CD14-positive monocyte (primary cell): ENCODE measurements around the gene PCNT. TPM values are rescaled to one million over a fixed set of nuclear protein-coding genes. Genes with fewer than 3 reads are reported as not detected.

Source experiments
- DNase-seq, 3 donors: peaks; one replicate each; pipeline ENCODE4 v3.0.0-alpha.2; 2011 to 2022
- H2AFZ ChIP-seq: 2 replicates; pipeline ENCODE4 v1.6.0; 2012; ENCODE audit warnings: mild to moderate bottlenecking, low read depth, low read length, inconsistent platforms; ENCODE audit not compliant: insufficient read depth, poor library complexity, severe bottlenecking
- H3K27ac ChIP-seq, 2 donors: 1 replicate in 1 of 2; 2 replicates in 1 of 2; pipeline ENCODE4 v1.5.1; 2012 to 2013; ENCODE audit warnings: low read length in 2 of 2, control low read depth in 1 of 2, inconsistent platforms in 1 of 2, low read depth in 1 of 2, mild to moderate bottlenecking in 1 of 2
- H3K27me3 ChIP-seq, 2 donors: one replicate each; pipeline versions ENCODE4 v1.6.0 to v1.6.1; 2011 to 2013; ENCODE audit warnings: low read length in 2 of 2; ENCODE audit not compliant: control insufficient read depth in 2 of 2, insufficient read depth in 2 of 2
- H3K36me3 ChIP-seq, 2 donors: replicated peaks in 1 of 2; 1 replicate in 1 of 2; 2 replicates in 1 of 2; pipeline versions ENCODE4 v1.5.1 to v1.6.1; 2012 to 2013; ENCODE audit warnings: low read length in 2 of 2, control low read depth in 1 of 2, inconsistent platforms in 1 of 2, mild to moderate bottlenecking in 1 of 2; ENCODE audit not compliant: insufficient read depth in 2 of 2, control insufficient read depth in 1 of 2
- H3K4me1 ChIP-seq, 2 donors: 1 replicate in 1 of 2; 2 replicates in 1 of 2; pipeline versions ENCODE4 v1.5.1 to v1.6.1; 2012 to 2013; ENCODE audit warnings: low read length in 2 of 2, control low read depth in 1 of 2, inconsistent platforms in 1 of 2, mild to moderate bottlenecking in 1 of 2, moderate library complexity in 1 of 2; ENCODE audit not compliant: insufficient read depth in 2 of 2, control insufficient read depth in 1 of 2
- H3K4me2 ChIP-seq: replicated peaks from 2 replicates; pipeline ENCODE3; 2012; ENCODE audit warnings: low read length, moderate library complexity, mild to moderate bottlenecking; ENCODE audit not compliant: poor library complexity, severe bottlenecking; ENCODE audit errors: extremely low read depth
- H3K4me3 ChIP-seq, 3 experiments: fragments of 200-600 bp in 1 of 3; sonication (generic) in 1 of 3; replicated peaks in 1 of 3; 1 replicate in 2 of 3; 2 replicates in 1 of 3; pipeline ENCODE4 v1.5.1; 2011 to 2013; ENCODE audit warnings: low read length in 3 of 3, mild to moderate bottlenecking in 3 of 3, control low read depth in 2 of 3, low read depth in 2 of 3, inconsistent platforms in 1 of 3, moderate library complexity in 1 of 3
- H3K79me2 ChIP-seq: 2 replicates; pipeline ENCODE4 v1.6.0; 2012; ENCODE audit warnings: mild to moderate bottlenecking, control low read depth, inconsistent platforms, low read length, moderate library complexity; ENCODE audit not compliant: insufficient read depth
- H3K9ac ChIP-seq: 2 replicates; pipeline ENCODE4 v1.6.0; 2017; ENCODE audit warnings: low read length, mild to moderate bottlenecking; ENCODE audit not compliant: insufficient read depth, poor library complexity, severe bottlenecking
- H3K9me3 ChIP-seq, 2 donors: replicated peaks in 1 of 2; 1 replicate in 1 of 2; 2 replicates in 1 of 2; pipeline versions ENCODE4 v1.5.1 to v1.6.1; 2012 to 2013; ENCODE audit warnings: low read length in 2 of 2, control low read depth in 1 of 2; ENCODE audit not compliant: control insufficient read depth in 1 of 2, insufficient read depth in 1 of 2
- H4K20me1 ChIP-seq: 2 replicates; pipeline ENCODE4 v1.6.0; 2012; ENCODE audit warnings: mild to moderate bottlenecking, low read length, control low read depth, moderate library complexity; ENCODE audit not compliant: insufficient read depth
- H3K27ac Mint-ChIP-seq, 7 donors: one replicate each; pipeline ENCODE4 v1.8.0; 2020; ENCODE audit warnings: mild to moderate bottlenecking in 7 of 7, mixed read lengths in 7 of 7, moderate library complexity in 6 of 7, inconsistent platforms in 2 of 7
- H3K27me3 Mint-ChIP-seq, 3 donors: one replicate each; pipeline ENCODE4 v1.8.0; 2021 to 2022; ENCODE audit warnings: low read depth in 3 of 3, mild to moderate bottlenecking in 3 of 3, mixed read lengths in 3 of 3, moderate library complexity in 3 of 3, inconsistent platforms in 1 of 3
- H3K36me3 Mint-ChIP-seq, 2 donors: one replicate each; pipeline ENCODE4 v1.8.0; 2020; ENCODE audit warnings: mixed read lengths in 2 of 2, inconsistent platforms in 1 of 2, mild to moderate bottlenecking in 1 of 2
- H3K4me1 Mint-ChIP-seq: one replicate; pipeline ENCODE4 v1.8.0; 2020; ENCODE audit warnings: mild to moderate bottlenecking, mixed read lengths
- H3K4me3 Mint-ChIP-seq, 2 donors: one replicate each; pipeline ENCODE4 v1.8.0; 2020; ENCODE audit warnings: mild to moderate bottlenecking in 2 of 2, mixed read lengths in 2 of 2, moderate library complexity in 1 of 2
- H3K9me3 Mint-ChIP-seq, 7 donors: one replicate each; pipeline ENCODE4 v1.8.0; 2020 to 2022; ENCODE audit warnings: mixed read lengths in 7 of 7, mild to moderate bottlenecking in 6 of 7, moderate library complexity in 6 of 7, inconsistent platforms in 2 of 7
- CTCF ChIP-seq: fragments of 200-600 bp; IDR thresholded peaks from one replicate; pipeline ENCODE4 v1.8.0; 2022; ENCODE audit warnings: antibody characterized with exemption, mild to moderate bottlenecking
- WGBS: methylation state at CpG from one replicate; pipeline ENCODE4 v1.1.5; 2013; ENCODE audit warnings: missing lambda C conversion rate; ENCODE audit not compliant: insufficient coverage; 5-methylcytosine and 5-hydroxymethylcytosine counted together
- intact Hi-C, 2 donors: fragments of 100-400 bp; cut with micrococcal nuclease; formaldehyde crosslinking; loops; one replicate each; pipeline versions ENCODE4 v1.15.0 to v1.15.1; 2023
- polyA plus RNA-seq, 3 donors: library from polyadenylated mRNA; depleted of rRNA in 1 of 3; unstranded in 2 of 3; stranded (reverse) in 1 of 3; fragments of 300-500 nt in 2 of 3; fragments of >200 nt in 1 of 3; fragmentation: Illumina TruSeq in 2 of 3; gene quantifications; 1 replicate in 2 of 3; 2 replicates in 1 of 3; pipeline ENCODE4 v1.2.3, GENCODE V29; 2012 to 2021

The PCNT gene
- polyA plus RNA-seq, 3 donors = 4.2 to 16.3 (median 5.1) TPM

- Histone ChIP-seq H2AFZ (peak overlapping the region; percentile 19), H3K79me2 (peaks cover under 1% of the 10 kb centered on the region), H3K4me1 (peaks cover 16 to 26% of the 10 kb centered on the region in 2 donors), H3K27me3 (peaks cover 0 to 19% of the 10 kb centered on the region in 2 donors), H4K20me1 (no peaks in the 10 kb centered on the region), H3K9ac (no peak overlapping the region), H3K36me3 (peaks cover 7 to 22% of the 10 kb centered on the region in 2 donors), H3K27ac (no peak overlapping the region), H3K4me3 (no peak overlapping the region), H3K4me2 (peak overlapping the region; percentile 67), H3K9me3 (peaks cover 7 to 11% of the 10 kb centered on the region in 2 donors)
- DNase-seq = no peak
- peak overlapping the region in 1 of 2 donors; percentile 51 for H3K4me3 Mint-ChIP-seq
- peaks cover 6 to 43% (median 18%) of the 10 kb centered on the region in 3 donors for H3K27me3 Mint-ChIP-seq
- H3K9me3 Mint-ChIP-seq = peaks cover 2 to 25% (median 16%) of the 10 kb centered on the region in 7 donors
- intact Hi-C loops = no loop called here
- H3K4me1 Mint-ChIP-seq = peaks cover 22% of the 10 kb centered on the region
- WGBS = 5% methylated on average over 3 of the region's 10 CpGs
- peak overlapping the region in 2 of 7 donors; percentile 30 to 46 for H3K27ac Mint-ChIP-seq
- TF ChIP-seq CTCF = no peak
- peaks cover 13 to 29% of the 10 kb centered on the region in 2 donors for H3K36me3 Mint-ChIP-seq
Measured at GRCh38 chr21:46294647-46295176, 29.2 kb upstream of the PCNT start.

- Mint-ChIP-seq H3K9me3 (peaks cover 2 to 25% (median 16%) of the 10 kb centered on the region in 7 donors), H3K4me3 (no peak overlapping the region), H3K27ac (peak overlapping the region in 1 of 7 donors; percentile 46), H3K36me3 (peaks cover 16 to 32% of the 10 kb centered on the region in 2 donors), H3K27me3 (peaks cover 6 to 43% (median 18%) of the 10 kb centered on the region in 3 donors), H3K4me1 (peaks cover 20% of the 10 kb centered on the region)
- Histone ChIP-seq H3K79me2 (no peaks in the 10 kb centered on the region), H3K27me3 (peaks cover 0 to 19% of the 10 kb centered on the region in 2 donors), H3K27ac (no peak overlapping the region), H3K4me1 (peaks cover 16 to 26% of the 10 kb centered on the region in 2 donors), H2AFZ (peak overlapping the region; percentile 72), H3K36me3 (peaks cover 8 to 27% of the 10 kb centered on the region in 2 donors), H4K20me1 (no peaks in the 10 kb centered on the region), H3K4me2 (peak overlapping the region; percentile 67), H3K4me3 (no peak overlapping the region), H3K9ac (no peak overlapping the region), H3K9me3 (peaks cover 7 to 11% of the 10 kb centered on the region in 2 donors)
- TF ChIP-seq CTCF = no peak
- intact Hi-C loops = no loop called here
- DNase-seq = no peak
- 62% methylated on average over 4 of the region's 9 CpGs for WGBS
Measured at GRCh38 chr21:46295177-46295770, 28.7 kb upstream of the PCNT start.
